ENCODE results near the gene CNN2.

GRCh38 chr19:1058112-1058511, 31.7 kb downstream of the CNN2 start:
- no peak for TF ChIP-seq POLR2A (IDR thresholded peaks at IDR 0.05)
- TF ChIP-seq CTCF (IDR thresholded peaks at IDR 0.05) = no peak

Data from lower leg skin (tissue), 3 donors.